ENCODE data around the gene PRXL2A.
A peak's percentile ranks its signal among the peaks of the same experiment; 100 is the strongest.

PRXL2A gene

GRCh38 chr10:80447436-80448190 is 39.3 kb downstream of the PRXL2A start:
- DNase-seq: no peak

- DNase-seq: no peak
Observed at GRCh38 chr10:80448209-80448942, 40.0 kb downstream of the PRXL2A start.

DNA sequence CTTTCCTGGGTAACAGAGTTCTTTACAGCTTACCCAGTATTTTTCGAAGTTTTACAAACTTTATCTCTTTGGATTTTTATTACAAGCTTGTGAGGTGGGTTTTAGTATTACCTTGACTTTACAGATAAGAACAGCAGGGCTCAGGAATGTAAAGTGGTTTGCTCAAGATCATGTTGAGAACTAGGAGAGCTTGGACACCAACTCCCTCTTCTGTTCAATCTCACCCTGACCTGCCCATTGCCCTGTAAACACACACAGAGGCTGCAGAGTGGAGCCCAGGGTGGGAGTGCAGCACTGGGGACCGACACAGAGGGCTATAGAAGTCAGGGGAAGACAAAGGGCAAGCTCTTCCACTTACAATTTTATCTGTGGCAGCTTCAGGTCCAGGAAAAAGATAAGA is 41.2 kb downstream of the PRXL2A start:
- DNase-seq: no peak

DNA sequence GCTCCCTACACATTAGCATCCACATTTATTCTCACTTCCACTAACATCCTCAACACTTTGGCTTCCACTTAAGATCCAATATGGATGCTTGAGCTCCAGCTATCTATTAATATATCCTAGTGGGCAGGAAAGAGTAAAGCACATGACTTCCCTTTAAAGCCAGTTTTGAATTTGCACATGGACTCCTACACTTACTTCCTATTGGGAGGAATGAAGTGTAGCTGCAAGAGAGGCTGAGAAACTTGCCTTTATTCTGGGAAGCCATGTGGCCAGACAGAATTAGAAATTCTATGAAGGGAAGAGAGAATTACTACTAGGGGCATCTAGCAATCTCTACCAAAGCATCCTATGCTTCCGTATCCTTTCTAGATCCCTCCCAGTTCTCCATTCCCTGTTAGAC is 42.8 kb downstream of the PRXL2A start:
- DNase-seq: no peak

DNA sequence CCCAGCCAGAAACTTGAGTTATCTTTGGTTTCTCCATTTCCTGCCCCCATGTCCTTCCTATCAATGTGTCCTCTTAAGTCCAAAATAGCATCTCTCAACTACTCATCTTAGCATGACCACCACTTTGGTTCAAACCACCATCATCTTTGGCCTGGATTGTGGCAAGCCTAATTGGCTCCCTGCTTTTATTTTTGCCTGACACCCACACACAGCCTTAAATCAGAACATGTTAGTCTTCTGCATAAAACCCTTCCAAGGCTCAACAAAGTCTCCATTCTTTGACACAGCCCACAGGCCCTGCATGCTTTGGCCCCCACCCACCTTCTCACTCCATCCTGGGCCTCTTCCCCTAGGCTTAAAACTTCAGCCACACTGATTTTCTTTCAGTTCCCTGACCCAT is 43.7 kb downstream of the PRXL2A start:
- no peak for DNase-seq

- DNase-seq: no peak
Observed at GRCh38 chr10:80452640-80453039, 44.3 kb downstream of the PRXL2A start.

DNA sequence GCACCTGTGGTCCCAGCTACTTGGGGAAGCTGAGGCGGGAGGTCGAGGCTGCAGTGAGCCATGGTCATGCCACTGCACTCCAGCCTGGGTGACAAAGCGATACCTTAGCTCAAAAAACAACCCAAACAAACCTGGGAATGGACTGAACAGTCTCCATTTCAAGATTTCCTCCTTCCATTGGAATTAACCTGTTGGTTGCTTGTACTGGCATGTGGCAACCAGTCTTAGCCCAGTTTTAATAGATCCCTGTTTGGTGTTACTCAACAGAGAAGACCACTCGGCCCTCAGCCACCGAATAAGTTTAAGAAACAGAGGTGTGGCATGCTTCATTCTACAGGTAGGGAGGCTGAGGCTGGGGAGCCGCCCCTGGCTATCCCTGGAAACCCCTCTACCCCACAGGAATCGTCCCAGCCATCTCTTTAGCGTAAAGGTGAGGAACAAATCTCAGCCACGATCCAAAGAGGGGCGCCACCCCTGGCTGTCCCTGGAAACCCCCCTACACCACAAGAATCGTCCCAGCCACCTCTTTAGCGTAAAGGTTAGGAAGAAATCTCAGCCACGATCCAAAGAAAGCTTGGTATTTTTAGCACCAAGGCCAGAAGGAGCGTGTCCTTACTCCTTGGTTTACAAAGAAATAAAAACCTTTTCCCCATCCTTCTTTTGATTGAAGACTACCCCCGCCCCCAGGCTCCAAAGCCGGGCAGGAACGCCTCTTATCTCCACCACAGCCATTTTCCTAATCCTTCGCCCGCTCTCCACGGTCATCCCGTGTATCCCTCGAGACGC is 44.9 kb downstream of the PRXL2A start:
- no peak for DNase-seq

- DNase-seq: peak; percentile 76
Observed at GRCh38 chr10:80453842-80454512, 45.6 kb downstream of the PRXL2A start, which contains the start of gene TSPAN14. TSPAN14 (plus strand) TSS chr10:80454310; CDS start chr10:80489234, 34,924 bp downstream.

GRCh38 chr10:80454513-80455460 is 46.4 kb downstream of the PRXL2A start:
- peak; percentile 33 for DNase-seq

DNA sequence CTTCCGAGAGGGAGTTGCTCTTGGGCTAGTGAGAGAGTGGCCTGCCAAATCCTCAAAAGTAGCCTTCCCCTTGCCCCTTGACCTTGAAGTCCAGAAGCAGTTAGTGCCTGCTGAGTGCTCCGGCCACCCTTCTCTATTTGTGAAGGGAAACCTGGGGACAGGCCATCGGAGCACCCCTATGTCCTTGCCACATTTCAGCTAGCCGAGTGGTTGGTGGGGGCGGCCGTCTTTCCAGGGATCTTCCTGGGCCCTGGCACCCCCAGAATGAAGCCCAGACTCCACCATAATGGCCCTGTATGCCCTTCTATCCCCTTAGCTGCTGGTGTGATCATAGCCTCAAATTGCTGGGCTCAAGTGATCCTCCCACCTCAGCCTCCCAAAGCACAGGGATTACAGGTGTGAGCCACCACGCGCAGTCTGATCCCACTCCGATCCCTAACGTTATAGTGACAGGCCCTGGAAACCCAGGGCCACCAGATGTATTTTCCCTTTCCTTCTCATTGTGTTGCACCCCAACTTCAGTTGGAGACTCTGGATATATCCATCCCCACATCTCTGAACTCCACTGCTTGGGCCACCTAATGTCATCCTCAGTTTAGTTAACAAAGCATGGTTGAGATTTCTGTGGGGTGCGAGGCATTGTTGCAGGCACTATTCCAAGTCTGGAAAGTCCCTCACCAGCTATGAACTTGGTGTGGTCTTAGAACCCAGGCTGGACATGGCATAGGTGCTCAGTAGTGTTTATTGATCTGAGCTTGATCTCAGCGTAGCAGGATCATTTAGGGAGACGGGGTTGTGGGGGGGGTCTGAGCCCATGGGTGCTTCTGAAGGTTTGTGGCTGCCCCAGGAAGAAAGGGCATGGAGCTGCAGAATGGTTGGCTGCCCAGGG is 47.4 kb downstream of the PRXL2A start:
- no peak for DNase-seq

DNA sequence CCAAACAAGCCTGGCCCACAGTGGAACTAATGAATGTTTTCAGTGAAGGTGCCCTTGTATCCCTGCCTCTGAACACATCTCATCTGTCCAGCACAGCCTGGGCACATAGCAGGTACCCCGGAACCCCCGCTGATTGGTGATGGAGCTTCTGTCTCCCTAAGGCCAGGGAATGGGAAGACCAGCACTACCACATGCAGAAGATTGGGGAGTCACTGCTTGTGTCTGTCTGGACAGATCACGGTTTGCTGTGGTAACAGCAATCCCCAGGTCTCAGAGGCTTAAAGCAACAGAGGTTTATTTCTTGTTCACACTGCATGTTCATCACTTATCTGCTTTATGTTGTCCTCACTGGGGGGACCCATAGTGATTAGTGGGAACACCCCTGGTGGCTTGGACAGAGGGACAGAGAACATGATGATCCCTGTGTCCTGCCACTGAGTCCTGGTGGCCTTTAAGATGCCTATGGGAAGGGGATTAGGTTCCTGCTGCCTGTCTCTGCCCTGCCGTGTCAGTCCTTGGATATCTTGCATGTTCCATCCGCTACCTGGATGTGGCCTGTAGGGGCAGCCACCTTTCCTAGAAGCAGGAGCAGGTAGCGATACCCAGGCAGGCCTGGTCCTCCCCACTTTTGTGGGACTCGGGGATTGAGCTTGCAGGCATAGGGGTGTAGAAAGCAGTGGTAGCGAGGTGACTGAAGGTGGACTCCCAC is 49.4 kb downstream of the PRXL2A start:
- DNase-seq: no peak

GRCh38 chr10:80458263-80458625 is 49.9 kb downstream of the PRXL2A start:
- DNase-seq: no peak

- DNase-seq: no peak
Observed at GRCh38 chr10:80458638-80459037, 50.3 kb downstream of the PRXL2A start.

DNA sequence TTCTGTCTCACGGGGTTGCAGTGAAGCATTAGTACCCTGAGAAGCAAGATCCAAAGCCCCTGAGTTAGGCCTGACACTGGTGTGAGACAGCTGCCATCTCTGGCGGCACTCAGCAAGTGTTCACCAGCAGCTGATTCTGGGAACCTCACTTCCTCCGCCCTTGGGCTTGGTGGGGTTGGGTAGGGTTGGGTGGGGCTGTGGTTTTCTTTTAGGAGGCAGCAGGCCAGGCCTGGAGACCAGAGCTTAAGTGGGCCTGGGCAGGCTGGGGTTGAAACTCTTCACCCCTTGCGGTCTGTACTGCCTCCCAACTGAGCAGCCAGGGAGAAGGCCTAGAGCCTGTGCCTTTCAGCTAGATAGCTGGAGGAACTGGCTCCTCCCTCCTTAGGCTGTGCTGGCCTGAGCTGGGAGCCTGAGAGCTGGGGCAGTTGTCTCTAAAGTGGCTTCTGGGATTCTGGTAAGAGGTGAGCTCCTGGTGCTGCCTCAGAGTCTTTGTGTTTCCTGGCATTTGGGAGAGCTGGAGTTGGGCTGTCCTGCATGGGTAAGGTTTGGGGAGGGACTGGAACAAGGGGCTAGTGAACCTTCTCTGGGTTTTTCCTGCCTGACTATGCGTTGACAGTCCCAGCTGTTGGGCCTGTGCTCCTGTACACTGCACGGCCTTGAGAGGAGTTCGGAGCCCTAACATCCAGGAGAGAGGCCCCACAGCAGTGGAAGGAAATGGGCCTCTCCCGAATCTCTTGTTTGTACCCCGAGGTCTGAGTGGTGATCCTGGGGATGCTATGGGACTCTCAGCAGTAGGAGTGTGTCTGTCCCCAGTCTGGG is 50.9 kb downstream of the PRXL2A start:
- DNase-seq: peak; percentile 29

DNA sequence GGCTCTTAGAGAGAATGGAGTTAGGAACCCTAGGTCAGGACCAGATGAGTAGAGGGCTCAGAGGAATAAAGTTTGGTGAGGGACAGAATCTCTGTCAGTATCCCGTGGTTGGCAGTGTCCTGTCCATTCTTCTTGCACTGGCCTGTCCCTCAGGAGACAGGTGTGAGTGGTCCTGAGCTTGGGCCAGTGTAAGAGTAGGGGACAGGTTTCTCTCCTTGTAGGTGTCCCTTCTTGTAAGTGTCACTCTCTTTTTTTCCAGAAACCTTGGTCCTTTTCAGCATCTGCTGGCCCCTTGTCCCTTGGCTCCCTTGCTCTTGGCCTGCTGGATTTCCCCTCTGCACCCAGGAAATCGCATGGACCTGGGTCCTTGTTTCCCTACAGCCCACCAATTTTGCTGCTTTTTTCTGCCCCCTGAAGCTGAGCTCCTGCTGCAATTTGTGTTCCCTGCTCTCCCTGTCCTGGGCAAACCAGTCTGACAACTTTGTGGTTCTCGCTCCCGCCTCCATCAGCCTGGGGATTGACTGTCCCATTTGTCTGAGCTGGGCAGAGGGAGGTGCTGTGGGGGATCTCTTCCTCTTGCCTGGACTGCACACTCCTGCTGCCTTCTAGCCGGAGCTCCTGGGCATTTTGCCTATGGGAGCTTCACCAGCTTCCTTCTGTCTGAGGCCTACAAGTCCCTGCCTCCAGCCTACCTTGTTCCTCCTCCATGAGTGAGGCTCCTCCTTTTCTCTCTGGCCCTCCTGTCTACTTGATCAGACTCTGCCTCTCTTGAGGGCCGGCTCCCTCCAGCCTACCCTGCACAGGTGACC is 52.3 kb downstream of the PRXL2A start:
- DNase-seq: peak; percentile 55

GRCh38 chr10:80461208-80462183 is 53.1 kb downstream of the PRXL2A start:
- no peak for DNase-seq
